ENCODE measurements around the gene KRI1. TPM values are rescaled to one million over a fixed set of nuclear protein-coding genes. Genes with fewer than 3 reads are reported as not detected.

The KRI1 gene
- total and polyA plus RNA-seq, 2 of the 8 experiments (the other 6 are each of a cell fraction or from before 2014, with no cell fraction given) = 14.2 to 45.2 TPM

DNA sequence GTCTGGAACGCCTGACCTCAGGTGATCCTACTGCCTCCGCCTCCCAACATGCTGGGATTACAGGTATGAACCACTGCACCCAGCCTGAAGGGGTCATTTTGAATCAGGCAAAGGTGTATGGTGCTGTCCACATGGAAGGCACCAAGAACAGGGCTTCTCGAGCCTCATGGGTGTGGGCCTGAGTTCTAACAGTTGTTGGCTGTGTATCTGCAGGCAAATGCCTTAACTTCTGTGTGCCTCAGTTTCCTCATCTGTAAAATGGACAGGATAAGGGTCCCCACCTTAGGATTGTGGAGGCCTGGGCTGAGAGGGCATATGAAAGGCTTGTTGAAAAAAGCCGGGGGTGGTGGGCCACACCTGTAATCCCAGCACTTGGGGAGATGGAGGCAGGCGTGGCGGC is 12.1 kb upstream of the KRI1 start:
- H3K9ac ChIP-seq (replicated peaks in 1 of 4; ENCODE audit: extremely low read depth in 1 of 4, low read depth in 3 of 4, low read length in 3 of 4) = no peak overlapping the region
- H4K20me1 ChIP-seq (replicated peaks in 1 of 2; ENCODE audit: control insufficient read depth in 1 of 2, insufficient read depth in 2 of 2, low read length in 2 of 2) = peaks cover 4 to 7% of the 10 kb centered on the region in 2 experiments
- H3K27ac ChIP-seq (ENCODE audit: low read depth, low read length) = no peak overlapping the region
- H3K4me1 ChIP-seq (replicated peaks in 1 of 4; ENCODE audit: control insufficient read depth in 3 of 4, insufficient read depth in 4 of 4, low read length in 3 of 4) = no peaks in the 10 kb centered on the region; a peak in 1 of 7 replicates
- no peak overlapping the region for H2BK12ac ChIP-seq (ENCODE audit: low read depth, low read length)
- WGBS, 2 experiments (ENCODE audit: extremely low coverage in 1 of 2, insufficient coverage in 1 of 2, insufficient read length in 1 of 2, insufficient replicate concordance in 2 of 2, low coverage in 1 of 2, low lambda C conversion rate in 2 of 2, missing lambda C conversion rate in 1 of 2) = 91% methylated on average over 6 of the region's 6 CpGs; no CpG with 5 or more reads in 1 of the 2 experiments
- no peak overlapping the region for H4K8ac ChIP-seq (ENCODE audit: extremely low read depth, insufficient read depth, low read length)
- no peaks in the 10 kb centered on the region for H3K23me2 ChIP-seq (ENCODE audit: low read depth, low read length)
- no peak overlapping the region for H3K23ac ChIP-seq (ENCODE audit: insufficient read length)
- no peak overlapping the region for H4K5ac ChIP-seq (ENCODE audit: insufficient read length, low read depth, low read length)
- no peaks in the 10 kb centered on the region for H3K79me1 ChIP-seq (ENCODE audit: low read depth, low read length)
- no peak for TF ChIP-seq SIRT6 (IDR thresholded peaks at IDR 0.05; ENCODE audit: low read length)
- no peak overlapping the region for H2BK120ac ChIP-seq (replicated peaks; ENCODE audit: low read depth, low read length)
- no peak overlapping the region for H3K4me3 ChIP-seq (ENCODE audit: extremely low read depth in 1 of 4, insufficient read depth in 2 of 4, low read depth in 3 of 4, low read length in 4 of 4)
- POLR2A ChIA-PET (ENCODE audit: partially characterized antibody) = interaction anchor here (1.1 to 1.8 kb wide), 3 partner anchors 10 to 66 kb away, joined by 3 to 5 read pairs (median 4); no protein-coding TSS in a partner anchor
- H2AK5ac ChIP-seq (ENCODE audit: low read depth, low read length) = no peak overlapping the region
- no peak overlapping the region for H3K4ac ChIP-seq (replicated peaks; ENCODE audit: insufficient read length, low read depth, low read length)
- H3K9me3 ChIP-seq (ENCODE audit: insufficient read depth in 2 of 2, low read depth in 1 of 2, low read length in 1 of 2) = no peaks in the 10 kb centered on the region
- DNase-seq (ENCODE audit: low read depth in 1 of 2, low spot score in 2 of 2) = no peak
- H3K36me3 ChIP-seq (ENCODE audit: control insufficient read depth in 2 of 4, insufficient read depth in 4 of 4, low read length in 3 of 4) = peaks cover 12 to 41% (median 33%) of the 10 kb centered on the region in 4 experiments
- CTCF ChIA-PET (ENCODE audit: partially characterized antibody) = interaction anchor here (0.6 to 8.7 kb wide), 4 partner anchors 31 to 174 kb away, joined by 3 to 267 read pairs (median 4); no protein-coding TSS in a partner anchor
- H2BK5ac ChIP-seq (ENCODE audit: low read depth, low read length) = no peak overlapping the region
- H4K91ac ChIP-seq (replicated peaks; ENCODE audit: insufficient read length, low read length) = no peak overlapping the region
- H3K18ac ChIP-seq (ENCODE audit: extremely low read depth, low read length) = no peak overlapping the region
- H3K4me2 ChIP-seq (ENCODE audit: insufficient read depth in 1 of 2, low read depth in 2 of 2, low read length in 2 of 2) = no peak overlapping the region
- no peak overlapping the region for H3K14ac ChIP-seq (ENCODE audit: insufficient read length)
- H2BK15ac ChIP-seq (ENCODE audit: low read length) = no peak overlapping the region
- no peaks in the 10 kb centered on the region; a peak in 1 of 4 replicates for H3K79me2 ChIP-seq (ENCODE audit: control insufficient read depth in 1 of 2, insufficient read depth in 2 of 2, low read length in 2 of 2)
- no peaks in the 10 kb centered on the region for H3K27me3 ChIP-seq (replicated peaks in 1 of 4; ENCODE audit: control insufficient read depth in 3 of 4, extremely low read depth in 1 of 4, insufficient read depth in 3 of 4, low read length in 3 of 4)
- no peak overlapping the region for H2AFZ ChIP-seq (ENCODE audit: low read length)
- H2BK20ac ChIP-seq (ENCODE audit: low read length) = no peak overlapping the region
- no peak overlapping the region for H3K56ac ChIP-seq (replicated peaks; ENCODE audit: insufficient read length, low read depth, low read length)
- FAIRE-seq = no peak
